NK-92 treated with Interleukin-12 subunit alpha and Interleukin-12 subunit beta, amount 100 ng/mL, for 24 hours (cell line): ENCODE results near the gene RNF215.
"Not testable (repeated sequence)": the region's sequence is repeated elsewhere in the genome, so short reads cannot be mapped to it uniquely, and the experiment has no call there.

Experiments used
- DNase-seq: peaks from one replicate; lab custom pipeline; 2025; lab: John Stamatoyannopoulos, UW

RNF215 gene

GRCh38 chr22:30361916-30362650, 25.1 kb downstream of the RNF215 start:
- no peak for DNase-seq

GRCh38 chr22:30358541-30358940, 28.7 kb downstream of the RNF215 start:
- no peak for DNase-seq

GRCh38 chr22:30357650-30358215, 29.5 kb downstream of the RNF215 start:
- no peak for DNase-seq

- no peak for DNase-seq
Observed at GRCh38 chr22:30357236-30357570, 30.0 kb downstream of the RNF215 start.

- peak; percentile 70 for DNase-seq
Observed at GRCh38 chr22:30356449-30357235, 30.6 kb downstream of the RNF215 start, which contains the start of the genes CCDC157 and SF3A1. TSS of gene CCDC157 (plus strand) at chr22:30357007. CDS start at chr22:30366001, 8,994 bp downstream. TSS of gene SF3A1 (minus strand) at chr22:30356894. CDS start at chr22:30356792, 102 bp downstream.

GRCh38 chr22:30354644-30355043, 32.6 kb downstream of the RNF215 start:
- no peak for DNase-seq

GRCh38 chr22:30351226-30351625, 36.0 kb downstream of the RNF215 start:
- DNase-seq = no peak

- DNase-seq = no peak
Observed at GRCh38 chr22:30348809-30349208, 38.4 kb downstream of the RNF215 start.

GRCh38 chr22:30348404-30348803, 38.8 kb downstream of the RNF215 start:
- DNase-seq = no peak

GRCh38 chr22:30347255-30347892, 39.8 kb downstream of the RNF215 start:
- DNase-seq = no peak

GRCh38 chr22:30344447-30345200, 42.6 kb downstream of the RNF215 start:
- no peak for DNase-seq

- DNase-seq = no peak
Observed at GRCh38 chr22:30340911-30341685, 46.1 kb downstream of the RNF215 start.

- no peak for DNase-seq
Observed at GRCh38 chr22:30338802-30339201, 48.4 kb downstream of the RNF215 start.

- not testable (repeated sequence) for DNase-seq
Observed at GRCh38 chr22:30338341-30338740, 48.9 kb downstream of the RNF215 start.

- DNase-seq = no peak
Observed at GRCh38 chr22:30337461-30337778, 49.8 kb downstream of the RNF215 start.

GRCh38 chr22:30336752-30337460, 50.3 kb downstream of the RNF215 start:
- no peak for DNase-seq

- DNase-seq = no peak
Observed at GRCh38 chr22:30335236-30335635, 52.0 kb downstream of the RNF215 start.

- no peak for DNase-seq
Observed at GRCh38 chr22:30334646-30335045, 52.6 kb downstream of the RNF215 start.

GRCh38 chr22:30333707-30334087, 53.5 kb downstream of the RNF215 start:
- no peak for DNase-seq

- DNase-seq = no peak
Observed at GRCh38 chr22:30332994-30333706, 54.1 kb downstream of the RNF215 start.
